B cell (primary cell): Measurements from ENCODE around the gene SYCE3. TPM values are rescaled to one million over a fixed set of nuclear protein-coding genes. Genes with fewer than 3 reads are reported as not detected.
A peak's percentile ranks its signal among the peaks of the same experiment; 100 is the strongest.

Source experiments
- ATAC-seq: fragments of 200-7000 bp; cut with Tn5 transposase; one replicate; pipeline ENCODE4 v1.10.0; 2021; ENCODE audit warnings: low read depth, mild to moderate bottlenecking, moderate number of reproducible peaks, moderate library complexity
- CTCF ChIA-PET: fragments of 350-600 bp; sonication (Branson Sonifier 250); formaldehyde crosslinking; loops from one replicate; lab custom pipeline; 2021; ENCODE audit warnings: antibody characterized with exemption, inconsistent platforms; lab: Charles Lee
- POLR2A ChIA-PET: fragments of 350-600 bp; sonication (Branson Sonifier 250); formaldehyde crosslinking; loops from one replicate; lab custom pipeline; 2021; ENCODE audit warnings: antibody characterized with exemption; lab: Charles Lee
- DNase-seq: peaks from one replicate; pipeline ENCODE4 v3.0.0; 2013
- H2AFZ ChIP-seq: 2 replicates; pipeline ENCODE4 v1.6.1; 2012; ENCODE audit warnings: mild to moderate bottlenecking, low read depth, low read length; ENCODE audit not compliant: insufficient read depth, poor library complexity, severe bottlenecking
- H3K27ac ChIP-seq, 2 donors: 1 replicate in 1 of 2; 2 replicates in 1 of 2; pipeline ENCODE4 v1.5.1; 2012 to 2013; ENCODE audit warnings: low read length in 2 of 2, mild to moderate bottlenecking in 2 of 2, moderate library complexity in 1 of 2
- H3K27me3 ChIP-seq, 4 experiments: fragments of 200-600 bp in 1 of 4; sonication (generic) in 1 of 4; replicated peaks in 1 of 4; 1 replicate in 2 of 4; 2 replicates in 2 of 4; pipeline versions ENCODE4 v1.6.1 to v1.7.0; 2013 to 2016; ENCODE audit warnings: low read length in 3 of 4, mild to moderate bottlenecking in 2 of 4, mixed read lengths in 1 of 4, moderate library complexity in 1 of 4; ENCODE audit not compliant: insufficient read depth in 4 of 4, control insufficient read depth in 3 of 4; ENCODE audit errors: control extremely low read depth in 1 of 4
- H3K36me3 ChIP-seq, 2 experiments: replicated peaks in 1 of 2; 1 replicate in 1 of 2; 2 replicates in 1 of 2; pipeline versions ENCODE4 v1.6.1 to v1.7.1; 2013; ENCODE audit warnings: low read length in 1 of 2; ENCODE audit not compliant: insufficient read depth in 2 of 2, control insufficient read depth in 1 of 2; ENCODE audit errors: control extremely low read depth in 1 of 2, extremely low read depth in 1 of 2
- H3K4me1 ChIP-seq, 2 donors: fragments of 200-600 bp in 1 of 2; sonication (generic) in 1 of 2; 1 replicate in 1 of 2; 2 replicates in 1 of 2; pipeline versions ENCODE4 v1.5.1 to v1.6.1; 2013 to 2017; ENCODE audit warnings: low read length in 2 of 2; ENCODE audit not compliant: control insufficient read depth in 2 of 2, insufficient read depth in 2 of 2
- H3K4me2 ChIP-seq: replicated peaks from 2 replicates; pipeline ENCODE3; 2012; ENCODE audit warnings: mild to moderate bottlenecking, low read depth, low read length; ENCODE audit not compliant: poor library complexity, severe bottlenecking
- H3K4me3 ChIP-seq, 5 experiments: fragments of 200-600 bp in 1 of 5; sonication (generic) in 1 of 5; 1 replicate in 3 of 5; 2 replicates in 2 of 5; pipeline versions ENCODE4 v1.5.1 to v1.7.0; 2011 to 2016; ENCODE audit warnings: low read length in 4 of 5, mild to moderate bottlenecking in 4 of 5, low read depth in 2 of 5, control low read depth in 1 of 5, moderate library complexity in 1 of 5; ENCODE audit not compliant: insufficient read depth in 1 of 5; ENCODE audit errors: control extremely low read depth in 1 of 5, extremely low read depth in 1 of 5
- H3K79me2 ChIP-seq: fragments of 200-600 bp; sonication (generic); one replicate; pipeline ENCODE4 v1.6.0; 2016; ENCODE audit warnings: low read length; ENCODE audit not compliant: control insufficient read depth, insufficient read depth
- H3K9ac ChIP-seq: fragments of 200-600 bp; sonication (generic); 2 replicates; pipeline ENCODE4 v1.6.1; 2017; ENCODE audit warnings: mild to moderate bottlenecking, low read length, moderate library complexity
- H3K9me3 ChIP-seq, 3 donors: one replicate each; pipeline versions ENCODE4 v1.6.1 to v1.7.1; 2013; ENCODE audit warnings: low read length in 2 of 3; ENCODE audit not compliant: control insufficient read depth in 2 of 3, insufficient read depth in 1 of 3; ENCODE audit errors: control extremely low read depth in 1 of 3
- H4K20me1 ChIP-seq: 2 replicates; pipeline ENCODE4 v1.6.0; 2012; ENCODE audit warnings: mild to moderate bottlenecking, low read length; ENCODE audit not compliant: insufficient read depth, control insufficient read depth, poor library complexity, severe bottlenecking
- H3K27ac Mint-ChIP-seq: one replicate; pipeline ENCODE4 v1.8.0; 2021; ENCODE audit warnings: mixed read lengths
- H3K27me3 Mint-ChIP-seq: one replicate; pipeline ENCODE4 v1.8.0; 2021; ENCODE audit warnings: mixed read lengths
- H3K4me1 Mint-ChIP-seq: one replicate; pipeline ENCODE4 v1.8.0; 2021; ENCODE audit warnings: mixed read lengths
- H3K4me3 Mint-ChIP-seq: one replicate; pipeline ENCODE4 v1.8.0; 2021; ENCODE audit warnings: mixed read lengths
- H3K9me3 Mint-ChIP-seq: one replicate; pipeline ENCODE4 v1.8.0; 2022; ENCODE audit warnings: mixed read lengths; ENCODE audit not compliant: insufficient read depth
- EZH2 ChIP-seq: IDR thresholded peaks from 2 replicates; pipeline ENCODE4 v1.6.1; 2012; ENCODE audit warnings: borderline replicate concordance, low read depth, mild to moderate bottlenecking, moderate library complexity, low read length; ENCODE audit not compliant: insufficient read depth, poor library complexity, severe bottlenecking
- WGBS: methylation state at CpG from one replicate; pipeline ENCODE4 v1.1.5; 2013; ENCODE audit warnings: missing lambda C conversion rate; ENCODE audit not compliant: insufficient coverage; 5-methylcytosine and 5-hydroxymethylcytosine counted together
- intact Hi-C: fragments of 100-400 bp; cut with micrococcal nuclease; formaldehyde crosslinking; loops from one replicate; pipeline ENCODE4 v1.10.0; 2022
- polyA plus RNA-seq: library from polyadenylated mRNA; depleted of rRNA; stranded (reverse); fragments of >200 nt; gene quantifications from 2 replicates; pipeline ENCODE4 v1.2.3, GENCODE V29; 2012
- total RNA-seq, 2 donors: library from RNA; stranded (reverse); fragments of 120-200 nt in 1 of 2; gene quantifications; 1 replicate in 1 of 2; 2 replicates in 1 of 2; pipeline versions ENCODE4 v1.2.3 to v1.2.4, GENCODE V29; 2013 to 2022
- TF ChIP-seq, protein P1 (sequence below): fragments of 200-600 bp; IDR thresholded peaks from one replicate; pipeline ENCODE4 v1.8.0; 2022; ENCODE audit warnings: antibody characterized with exemption, mild to moderate bottlenecking

The SYCE3 gene
- total and polyA plus RNA-seq, 2 donors (not counting 1 experiment from before 2014, with no cell fraction given): not detected

DNA sequence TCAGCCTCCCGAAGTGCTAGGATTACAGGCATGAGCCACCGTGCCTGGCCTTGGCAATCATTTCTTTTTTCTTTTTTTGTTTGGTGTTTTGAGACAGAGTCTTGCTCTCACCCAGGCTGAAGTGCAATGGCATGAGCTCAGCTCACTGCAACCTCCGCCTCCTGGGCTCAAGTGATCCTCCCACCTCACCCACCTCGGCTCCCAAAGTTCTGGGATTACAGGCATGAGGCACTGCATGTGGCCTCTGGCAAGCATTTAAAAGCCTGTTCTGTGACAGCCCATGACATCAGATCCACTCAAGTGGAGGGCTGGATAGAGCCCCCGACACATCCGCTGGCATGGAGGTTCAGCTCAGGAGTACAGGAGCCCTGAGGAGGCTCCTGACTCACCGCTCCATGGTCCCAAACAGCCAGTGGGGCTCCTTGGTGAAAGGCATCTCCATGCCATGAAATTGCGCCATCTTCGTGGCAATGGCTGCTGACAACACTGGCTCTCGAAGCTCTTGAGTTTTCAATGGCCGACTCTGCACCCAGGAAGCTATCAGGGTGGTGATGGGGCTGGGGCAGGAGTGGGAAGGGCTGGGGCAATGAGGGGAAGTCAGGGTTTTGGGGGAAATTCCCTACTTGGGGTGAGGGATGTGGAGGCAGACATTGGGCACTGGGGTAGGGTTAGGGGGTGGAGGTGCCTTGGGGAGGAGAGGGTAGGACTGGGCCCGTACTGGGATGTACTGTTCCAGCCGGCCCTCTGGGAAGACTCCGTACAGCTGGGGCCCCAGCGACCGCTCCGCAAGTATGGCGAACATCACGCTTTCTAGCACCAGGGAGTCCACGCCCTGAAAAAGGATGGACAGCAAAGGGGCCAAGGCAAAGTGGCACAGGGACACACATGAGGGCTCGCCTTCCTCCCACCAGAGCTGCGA is 18.6 kb upstream of the SYCE3 start:
- 98% methylated on average over 20 of the region's 22 CpGs for WGBS
- Histone ChIP-seq H3K27ac (peak overlapping the region; percentile 54 to 96), H3K4me2 (peak overlapping the region; percentile 84), H3K27me3 (no peaks in the 10 kb centered on the region), H2AFZ (no peak overlapping the region), H3K4me3 (peak overlapping the region in 4 of 5 experiments; percentile 71 to 91 (median 82)), H3K36me3 (peaks cover 0 to 17% of the 10 kb centered on the region in 2 experiments), H3K9me3 (no peaks in the 10 kb centered on the region), H3K4me1 (peaks cover 14 to 25% of the 10 kb centered on the region in 2 donors), H3K9ac (peak overlapping the region; percentile 84), H3K79me2 (peaks cover 12% of the 10 kb centered on the region), H4K20me1 (peaks cover 25% of the 10 kb centered on the region)
- H3K27me3 Mint-ChIP-seq: no peaks in the 10 kb centered on the region
- ChIA-PET POLR2A (interaction anchor here (0.7 to 1.5 kb wide), 3 partner anchors 15 to 41 kb away, joined by 4 read pairs; no protein-coding TSS in a partner anchor), CTCF (interaction anchor here (0.8 to 1.9 kb wide), 3 partner anchors 33 to 55 kb away, joined by 3 to 5 read pairs (median 5); partner anchors contain the start of gene SCO2)
- DNase-seq (no peak), ATAC-seq (no peak)
- peaks cover 28% of the 10 kb centered on the region for H3K4me1 Mint-ChIP-seq
- H3K9me3 Mint-ChIP-seq: no peaks in the 10 kb centered on the region
- H3K27ac Mint-ChIP-seq: peak overlapping the region; percentile 10
- H3K4me3 Mint-ChIP-seq: peak overlapping the region; percentile 86
- intact Hi-C loops: loop anchor here (5.0 kb wide), 1 partner anchor 329 kb away; the partner anchor contains the start of gene HDAC10
- TF ChIP-seq, protein P1, sequence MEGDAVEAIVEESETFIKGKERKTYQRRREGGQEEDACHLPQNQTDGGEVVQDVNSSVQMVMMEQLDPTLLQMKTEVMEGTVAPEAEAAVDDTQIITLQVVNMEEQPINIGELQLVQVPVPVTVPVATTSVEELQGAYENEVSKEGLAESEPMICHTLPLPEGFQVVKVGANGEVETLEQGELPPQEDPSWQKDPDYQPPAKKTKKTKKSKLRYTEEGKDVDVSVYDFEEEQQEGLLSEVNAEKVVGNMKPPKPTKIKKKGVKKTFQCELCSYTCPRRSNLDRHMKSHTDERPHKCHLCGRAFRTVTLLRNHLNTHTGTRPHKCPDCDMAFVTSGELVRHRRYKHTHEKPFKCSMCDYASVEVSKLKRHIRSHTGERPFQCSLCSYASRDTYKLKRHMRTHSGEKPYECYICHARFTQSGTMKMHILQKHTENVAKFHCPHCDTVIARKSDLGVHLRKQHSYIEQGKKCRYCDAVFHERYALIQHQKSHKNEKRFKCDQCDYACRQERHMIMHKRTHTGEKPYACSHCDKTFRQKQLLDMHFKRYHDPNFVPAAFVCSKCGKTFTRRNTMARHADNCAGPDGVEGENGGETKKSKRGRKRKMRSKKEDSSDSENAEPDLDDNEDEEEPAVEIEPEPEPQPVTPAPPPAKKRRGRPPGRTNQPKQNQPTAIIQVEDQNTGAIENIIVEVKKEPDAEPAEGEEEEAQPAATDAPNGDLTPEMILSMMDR: no peak
- no peak for TF ChIP-seq EZH2
